OCI-LY3 (cell line): ENCODE data around the gene ATOH8.

Experiments used
- H2AFZ ChIP-seq: fragments of 200-600, 300-600 bp; shearing (Covaris generic); 2 replicates; pipeline ENCODE4 v1.6.0; 2014; ENCODE audit warnings: antibody characterized with exemption, low read depth, low read length
- H3K27ac ChIP-seq: fragments of 200-600, 300-600 bp; sonication (generic); 2 replicates; pipeline ENCODE4 v1.5.1; 2014; ENCODE audit warnings: mild to moderate bottlenecking, low read length, moderate library complexity, mixed read lengths
- H3K27me3 ChIP-seq: fragments of 200-600, 300-600 bp; sonication (generic); 2 replicates; pipeline ENCODE4 v1.6.1; 2014; ENCODE audit warnings: low read depth, low read length, mixed read lengths
- H3K36me3 ChIP-seq: fragments of 200-600, 300-600 bp; sonication (generic); replicated peaks from 2 replicates; pipeline ENCODE3; 2014; ENCODE audit warnings: low read depth, low read length, mixed read lengths
- H3K4me1 ChIP-seq: fragments of 300-600, 200-600 bp; sonication (generic); 2 replicates; pipeline ENCODE4 v1.6.1; 2014; ENCODE audit warnings: low read length, mixed read lengths
- H3K4me2 ChIP-seq: fragments of 200-600, 300-600 bp; sonication (generic); 2 replicates; pipeline ENCODE4 v1.6.1; 2014; ENCODE audit warnings: low read length, mixed read lengths
- H3K4me3 ChIP-seq: fragments of 300-600, 200-600 bp; sonication (generic); 2 replicates; pipeline ENCODE4 v1.5.1; 2014; ENCODE audit warnings: antibody characterized with exemption, mild to moderate bottlenecking, low read length, moderate library complexity
- H3K79me2 ChIP-seq: fragments of 300-600, 200-600 bp; shearing (Covaris generic); 2 replicates; pipeline ENCODE4 v1.6.1; 2014; ENCODE audit warnings: mild to moderate bottlenecking, low read length, mixed read lengths
- H3K9ac ChIP-seq: fragments of 300-600, 200-600 bp; shearing (Covaris generic); 2 replicates; pipeline ENCODE4 v1.6.0; 2014; ENCODE audit warnings: mild to moderate bottlenecking, low read length, moderate library complexity
- H3K9me3 ChIP-seq: fragments of 200-600, 300-600 bp; shearing (Covaris generic); 2 replicates; pipeline ENCODE4 v1.6.1; 2014; ENCODE audit warnings: low read length, mixed read lengths; ENCODE audit not compliant: insufficient read depth
- H4K20me1 ChIP-seq: fragments of 200-600, 300-600 bp; sonication (generic); 2 replicates; pipeline ENCODE4 v1.6.1; 2016; ENCODE audit warnings: low read length, mixed read lengths; ENCODE audit not compliant: insufficient read depth
- EZH2phosphoT487 ChIP-seq: fragments of 200-600 bp; shearing (Covaris generic); IDR thresholded peaks from 2 replicates; pipeline ENCODE4 v1.6.1; 2018; ENCODE audit warnings: antibody characterized with exemption, mixed run types, low read depth
- TF ChIP-seq, protein P1 (sequence below): fragments of 200-600, 300-600 bp; sonication (generic); IDR thresholded peaks from 2 replicates; pipeline ENCODE4 v1.5.1; 2014; ENCODE audit warnings: antibody characterized with exemption, low read length, low read depth

The ATOH8 gene

DNA sequence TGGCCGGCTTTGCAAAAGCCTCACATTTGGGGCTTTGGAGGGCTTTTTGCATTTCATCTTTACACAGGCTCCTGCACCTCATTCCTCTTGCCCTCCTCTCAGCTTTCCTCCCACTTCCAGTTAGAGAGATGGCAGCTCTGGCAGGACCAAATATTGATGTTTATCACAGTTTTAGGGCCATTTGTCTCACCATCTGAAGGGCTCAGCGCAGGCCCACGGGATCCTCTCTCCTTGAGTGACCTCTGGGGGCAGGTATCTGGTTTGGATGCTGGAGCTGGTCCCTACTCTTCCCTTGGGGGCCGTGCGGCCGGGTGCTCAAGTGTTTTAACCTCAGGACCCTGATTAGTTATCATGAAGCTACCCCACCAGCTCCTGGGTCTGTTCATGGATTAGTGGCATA is 19.9 kb downstream of the ATOH8 start:
- TF ChIP-seq EZH2phosphoT487: no peak
- TF ChIP-seq, protein P1, sequence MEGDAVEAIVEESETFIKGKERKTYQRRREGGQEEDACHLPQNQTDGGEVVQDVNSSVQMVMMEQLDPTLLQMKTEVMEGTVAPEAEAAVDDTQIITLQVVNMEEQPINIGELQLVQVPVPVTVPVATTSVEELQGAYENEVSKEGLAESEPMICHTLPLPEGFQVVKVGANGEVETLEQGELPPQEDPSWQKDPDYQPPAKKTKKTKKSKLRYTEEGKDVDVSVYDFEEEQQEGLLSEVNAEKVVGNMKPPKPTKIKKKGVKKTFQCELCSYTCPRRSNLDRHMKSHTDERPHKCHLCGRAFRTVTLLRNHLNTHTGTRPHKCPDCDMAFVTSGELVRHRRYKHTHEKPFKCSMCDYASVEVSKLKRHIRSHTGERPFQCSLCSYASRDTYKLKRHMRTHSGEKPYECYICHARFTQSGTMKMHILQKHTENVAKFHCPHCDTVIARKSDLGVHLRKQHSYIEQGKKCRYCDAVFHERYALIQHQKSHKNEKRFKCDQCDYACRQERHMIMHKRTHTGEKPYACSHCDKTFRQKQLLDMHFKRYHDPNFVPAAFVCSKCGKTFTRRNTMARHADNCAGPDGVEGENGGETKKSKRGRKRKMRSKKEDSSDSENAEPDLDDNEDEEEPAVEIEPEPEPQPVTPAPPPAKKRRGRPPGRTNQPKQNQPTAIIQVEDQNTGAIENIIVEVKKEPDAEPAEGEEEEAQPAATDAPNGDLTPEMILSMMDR: no peak
- H4K20me1 ChIP-seq: no peaks in the 10 kb centered on the region
- H3K79me2 ChIP-seq: no peaks in the 10 kb centered on the region
- no peak overlapping the region for H3K9ac ChIP-seq
- H3K27ac ChIP-seq: no peak overlapping the region
- no peak overlapping the region for H3K4me3 ChIP-seq
- peaks cover 6% of the 10 kb centered on the region; the same call in 1 of the 2 replicates for H3K27me3 ChIP-seq
- H2AFZ ChIP-seq: no peak overlapping the region
- H3K4me2 ChIP-seq: no peak overlapping the region
- H3K9me3 ChIP-seq: no peaks in the 10 kb centered on the region
- no peaks in the 10 kb centered on the region for H3K36me3 ChIP-seq
- no peaks in the 10 kb centered on the region for H3K4me1 ChIP-seq

DNA sequence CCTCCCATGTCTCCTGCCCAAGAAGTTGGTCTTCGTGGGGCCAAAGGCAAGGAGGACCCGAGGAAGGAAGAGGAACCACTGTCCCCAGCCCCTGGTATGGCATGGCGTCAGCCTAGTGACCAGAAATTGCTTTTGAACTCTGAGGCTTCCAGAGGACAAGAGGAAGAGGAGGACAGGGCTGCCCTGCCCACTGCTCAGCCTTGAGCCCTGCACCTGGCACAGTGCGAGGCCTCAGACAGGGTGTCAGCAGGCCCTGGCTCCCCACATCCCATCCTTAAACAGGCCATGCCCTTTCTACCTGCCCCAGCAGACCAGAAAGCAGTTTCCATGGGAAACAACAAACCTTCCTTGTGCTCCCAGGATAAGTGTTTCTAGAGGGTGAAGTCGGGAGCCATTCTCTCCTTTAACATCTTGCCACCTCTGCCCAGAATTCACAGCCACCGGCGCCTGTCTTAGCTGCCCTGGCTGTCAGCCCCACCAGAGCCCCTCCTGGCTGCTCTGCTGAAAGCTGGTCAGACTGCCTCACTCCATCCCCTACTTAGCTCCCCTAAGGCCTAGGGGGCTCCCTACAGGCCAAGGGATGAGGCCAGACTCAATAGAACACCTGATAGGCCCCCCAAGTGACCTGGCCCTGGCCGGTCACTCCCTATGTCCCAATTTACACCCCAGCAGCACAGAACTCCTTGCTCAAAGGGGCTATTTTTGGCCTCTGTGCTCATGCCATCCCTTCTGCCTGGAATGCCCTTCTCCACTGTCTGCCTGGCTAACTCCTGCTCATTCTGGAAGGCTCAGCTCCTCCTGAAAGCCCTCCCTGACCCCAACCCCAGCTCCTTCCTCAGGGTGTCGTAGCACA is 20.6 kb downstream of the ATOH8 start:
- Histone ChIP-seq H3K4me3 (no peak overlapping the region), H3K27ac (no peak overlapping the region), H4K20me1 (no peaks in the 10 kb centered on the region), H3K9ac (no peak overlapping the region), H3K79me2 (no peaks in the 10 kb centered on the region), H3K36me3 (no peaks in the 10 kb centered on the region), H3K9me3 (no peaks in the 10 kb centered on the region), H3K4me2 (no peak overlapping the region), H3K4me1 (no peaks in the 10 kb centered on the region), H2AFZ (no peak overlapping the region), H3K27me3 (peaks cover 6% of the 10 kb centered on the region; the same call in 1 of the 2 replicates)
- TF ChIP-seq, protein P1: no peak
- TF ChIP-seq EZH2phosphoT487: no peak

DNA sequence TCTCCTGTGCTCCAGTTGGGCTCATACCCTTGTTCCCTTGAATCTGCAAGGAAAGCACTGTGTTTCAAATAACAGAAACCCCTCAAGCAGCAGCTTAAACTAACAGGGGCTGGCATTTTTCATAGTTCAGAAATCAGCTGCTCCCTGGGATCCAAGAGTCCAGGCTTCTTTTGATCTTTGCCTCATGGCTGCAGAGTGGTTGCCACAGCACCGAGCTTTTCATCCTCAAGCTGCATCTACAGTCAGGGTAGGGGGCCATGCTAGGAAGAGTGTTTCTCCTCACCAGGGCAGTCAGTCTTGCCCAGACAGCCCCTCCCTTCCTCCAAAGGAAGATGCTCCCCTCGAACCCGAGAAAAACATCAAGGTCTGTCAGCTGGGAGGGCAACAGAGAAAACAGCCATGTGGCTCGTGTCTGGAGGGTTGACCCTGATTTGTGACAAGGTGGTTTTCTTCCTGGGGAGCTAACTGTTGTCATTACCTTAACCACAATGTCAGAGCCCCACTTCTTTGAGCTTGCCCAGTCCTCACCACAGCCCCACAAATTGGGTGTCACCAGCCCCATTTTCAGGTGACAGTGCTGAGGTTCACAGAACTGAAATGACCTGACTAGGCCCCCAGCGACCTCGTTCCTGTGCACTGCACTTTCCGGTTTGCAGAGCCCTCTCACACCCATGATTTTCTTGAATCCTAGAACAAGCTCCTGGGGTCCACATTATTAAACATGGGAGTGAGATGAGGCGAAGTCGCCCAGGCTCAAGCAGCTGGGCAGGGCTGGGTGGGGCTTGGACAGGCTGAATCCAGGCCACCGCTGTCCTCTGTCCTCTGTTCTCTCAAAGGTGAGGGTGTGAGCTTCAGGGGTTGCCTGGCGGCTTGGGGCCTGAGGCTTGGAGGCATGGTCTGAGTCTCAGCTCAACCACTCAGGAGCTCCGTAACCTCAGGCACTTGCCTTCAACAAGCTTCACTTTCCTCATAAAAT is 21.9 kb downstream of the ATOH8 start:
- Histone ChIP-seq H3K79me2 (no peaks in the 10 kb centered on the region), H2AFZ (no peak overlapping the region), H3K27ac (no peak overlapping the region), H3K27me3 (peaks cover 6% of the 10 kb centered on the region; the same call in 1 of the 2 replicates), H3K4me3 (no peak overlapping the region), H3K36me3 (no peaks in the 10 kb centered on the region), H3K9me3 (no peaks in the 10 kb centered on the region), H4K20me1 (no peaks in the 10 kb centered on the region), H3K9ac (no peak overlapping the region), H3K4me2 (no peak overlapping the region), H3K4me1 (no peaks in the 10 kb centered on the region)
- TF ChIP-seq, protein P1: no peak
- no peak for TF ChIP-seq EZH2phosphoT487

DNA sequence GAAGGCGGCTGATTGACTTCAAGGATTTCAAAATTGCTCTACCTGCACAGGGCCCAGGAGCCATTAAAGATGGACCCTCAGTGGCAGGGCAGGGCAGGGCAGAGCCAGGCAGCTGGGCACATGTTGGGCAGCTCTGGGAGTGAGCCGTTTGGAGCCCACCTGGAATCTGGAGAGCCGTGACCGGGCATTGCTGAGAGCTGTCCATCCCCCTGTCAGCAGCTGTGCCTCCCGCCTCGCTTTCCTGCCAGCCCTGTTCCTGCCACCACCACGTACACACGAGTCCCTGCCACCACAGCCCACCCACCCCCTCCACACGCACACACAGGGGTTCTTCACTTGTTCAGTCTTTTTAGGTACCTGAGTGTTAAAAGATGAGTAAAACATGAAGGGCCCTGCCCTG is 22.9 kb downstream of the ATOH8 start:
- no peak overlapping the region for H3K4me2 ChIP-seq
- TF ChIP-seq, protein P1: no peak
- TF ChIP-seq EZH2phosphoT487: no peak
- H4K20me1 ChIP-seq: no peaks in the 10 kb centered on the region

More for the DNA sequence above, 22.9 kb downstream of the ATOH8 start:
- Histone ChIP-seq H3K27ac (no peak overlapping the region), H3K9me3 (no peaks in the 10 kb centered on the region), H3K79me2 (no peaks in the 10 kb centered on the region), H2AFZ (no peak overlapping the region), H3K27me3 (peaks cover 6% of the 10 kb centered on the region; the same call in 1 of the 2 replicates), H3K4me1 (no peaks in the 10 kb centered on the region), H3K4me3 (no peak overlapping the region), H3K36me3 (no peaks in the 10 kb centered on the region), H3K9ac (no peak overlapping the region)
